ENCODE measurements around the gene CLDN6. TPM values are rescaled to one million over a fixed set of nuclear protein-coding genes. Genes with fewer than 3 reads are reported as not detected.
"Not testable (repeated sequence)": the region's sequence is repeated elsewhere in the genome, so short reads cannot be mapped to it uniquely, and the experiment has no call there.

CLDN6 gene
- total RNA-seq, 1 experiment from 2014 or later: not detected

DNA sequence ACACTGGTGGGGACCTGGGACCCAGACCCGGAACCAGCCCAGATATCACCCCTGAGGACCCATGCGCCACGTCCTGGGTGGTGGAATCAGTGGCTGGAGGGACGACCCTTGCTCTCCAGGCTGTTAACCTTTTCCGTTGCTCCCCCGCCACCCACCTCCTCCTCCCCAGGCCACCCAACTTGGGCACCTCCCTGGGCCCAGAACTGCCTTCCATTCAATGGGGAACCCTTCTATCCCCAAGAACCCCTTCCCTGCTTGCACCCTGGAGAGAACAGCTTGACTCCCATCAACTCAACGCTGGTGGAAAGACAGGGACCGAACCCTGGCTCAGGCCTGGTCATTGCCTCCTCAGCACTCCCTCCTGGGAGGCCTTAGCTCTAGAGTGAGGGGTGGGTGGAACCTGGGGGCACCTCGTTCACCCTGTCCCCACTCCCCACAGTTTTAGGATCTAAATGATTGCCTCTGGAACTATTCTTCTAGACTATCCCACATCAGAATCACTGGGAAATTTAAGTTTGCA is 41.8 kb upstream of the CLDN6 start:
- no peaks in the 10 kb centered on the region for H3K36me3 ChIP-seq (ENCODE audit: insufficient read depth, low read length)
- no peaks in the 10 kb centered on the region for H3K79me2 ChIP-seq (ENCODE audit: low read length)
- H2AFZ ChIP-seq (ENCODE audit: low read length): peak overlapping the region; percentile 82; the same call in 1 of the 2 replicates
- H3K27me3 ChIP-seq (ENCODE audit: low read length): no peaks in the 10 kb centered on the region
- H3K4me3 ChIP-seq (ENCODE audit: low read length): peak overlapping the region; percentile 91
- DNase-seq: no peak
- no peaks in the 10 kb centered on the region for H3K9me3 ChIP-seq (ENCODE audit: low read length)
- peaks cover 18% of the 10 kb centered on the region for H3K4me1 ChIP-seq (ENCODE audit: low read length)
- H4K20me1 ChIP-seq (ENCODE audit: insufficient read depth, low read depth, low read length): 0 out of 2 replicates have a peak, but pooled peaks cover 11% of the 10 kb centered on the region
- no peak overlapping the region for H3K27ac ChIP-seq (ENCODE audit: low read length)
- peak overlapping the region; percentile 90 for H3K4me2 ChIP-seq (ENCODE audit: low read depth, low read length, poor library complexity, severe bottlenecking)
- no peaks in the 10 kb centered on the region for H3K9me2 ChIP-seq (replicated peaks; ENCODE audit: insufficient read depth, low read length)
- H3K9ac ChIP-seq (ENCODE audit: low read length): peak overlapping the region; percentile 95

DNA sequence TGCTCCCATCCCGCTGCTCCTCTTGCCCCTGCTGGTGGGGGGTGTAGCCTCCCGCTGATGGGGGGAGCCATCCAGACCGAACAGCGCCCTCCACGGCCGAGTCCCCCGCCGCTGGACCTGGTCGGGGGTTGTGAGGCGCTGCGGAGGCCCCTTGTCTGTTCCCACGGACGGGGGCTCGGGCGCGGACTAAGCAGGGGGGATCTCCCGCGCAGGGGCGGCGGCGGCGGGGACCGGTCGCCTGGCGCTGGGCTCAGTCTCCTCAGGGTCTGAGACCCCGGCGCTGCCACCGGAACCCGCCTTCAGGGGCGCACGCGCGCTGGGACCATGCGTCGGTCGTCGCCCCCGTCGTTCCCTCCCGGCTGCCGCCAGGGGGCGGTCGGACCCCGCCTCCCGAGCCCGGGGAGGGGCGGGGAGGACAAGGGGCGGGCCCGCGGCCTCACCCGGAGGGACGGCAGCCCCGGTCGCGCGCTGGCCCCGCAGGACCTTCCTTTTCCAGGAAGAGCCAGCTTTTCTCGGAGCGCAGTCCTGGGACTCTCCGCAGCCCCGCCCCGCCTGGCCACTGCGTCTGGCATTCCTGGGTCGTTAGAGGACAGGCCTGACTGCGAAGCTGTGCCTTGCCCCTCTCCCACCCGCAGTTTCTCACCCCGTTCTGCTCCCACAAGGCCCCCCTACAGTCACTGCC is 41.2 kb upstream of the CLDN6 start:
- peak overlapping the region; percentile 91 for H3K4me3 ChIP-seq (ENCODE audit: low read length)

DNA sequence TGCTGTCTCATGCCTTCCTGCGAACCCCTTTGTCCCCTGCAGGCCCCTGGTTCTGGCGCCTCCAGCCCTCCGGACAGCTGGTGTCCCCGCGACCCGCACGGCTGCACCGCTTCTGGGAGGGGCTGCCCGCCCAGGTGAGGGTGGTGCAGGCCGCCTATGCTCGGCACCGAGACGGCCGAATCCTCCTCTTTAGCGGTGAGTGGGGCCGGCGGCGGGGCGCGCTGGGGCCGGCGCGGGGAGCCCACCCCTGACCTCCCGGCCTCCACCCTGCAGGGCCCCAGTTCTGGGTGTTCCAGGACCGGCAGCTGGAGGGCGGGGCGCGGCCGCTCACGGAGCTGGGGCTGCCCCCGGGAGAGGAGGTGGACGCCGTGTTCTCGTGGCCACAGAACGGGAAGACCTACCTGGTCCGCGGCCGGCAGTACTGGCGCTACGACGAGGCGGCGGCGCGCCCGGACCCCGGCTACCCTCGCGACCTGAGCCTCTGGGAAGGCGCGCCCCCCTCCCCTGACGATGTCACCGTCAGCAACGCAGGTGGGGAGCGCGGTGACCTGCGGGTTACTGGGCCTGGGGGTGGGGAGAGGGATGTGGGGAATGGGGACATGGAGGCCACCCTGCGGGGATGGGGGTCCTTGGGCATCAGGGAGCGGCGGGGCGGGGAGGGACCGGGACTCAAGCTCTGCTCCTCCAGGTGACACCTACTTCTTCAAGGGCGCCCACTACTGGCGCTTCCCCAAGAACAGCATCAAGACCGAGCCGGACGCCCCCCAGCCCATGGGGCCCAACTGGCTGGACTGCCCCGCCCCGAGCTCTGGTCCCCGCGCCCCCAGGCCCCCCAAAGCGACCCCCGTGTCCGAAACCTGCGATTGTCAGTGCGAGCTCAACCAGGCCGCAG is 40.4 kb upstream of the CLDN6 start:
- no peaks in the 10 kb centered on the region for H3K9me3 ChIP-seq (ENCODE audit: low read length)
- peak overlapping the region; percentile 91 for H3K4me3 ChIP-seq (ENCODE audit: low read length)
- no peaks in the 10 kb centered on the region for H3K36me3 ChIP-seq (ENCODE audit: insufficient read depth, low read length)
- peak overlapping the region; percentile 88; the same call in 1 of the 2 replicates for H2AFZ ChIP-seq (ENCODE audit: low read length)
- 0 out of 2 replicates have a peak, but pooled peaks cover 11% of the 10 kb centered on the region for H4K20me1 ChIP-seq (ENCODE audit: insufficient read depth, low read depth, low read length)
- H3K27me3 ChIP-seq (ENCODE audit: low read length): no peaks in the 10 kb centered on the region
- peak; percentile 78 for DNase-seq
- H3K4me1 ChIP-seq (ENCODE audit: low read length): peaks cover 18% of the 10 kb centered on the region
- peak overlapping the region; percentile 95 for H3K9ac ChIP-seq (ENCODE audit: low read length)
- no peak overlapping the region for H3K27ac ChIP-seq (ENCODE audit: low read length)
- H3K79me2 ChIP-seq (ENCODE audit: low read length): no peaks in the 10 kb centered on the region
- peak overlapping the region; percentile 90 for H3K4me2 ChIP-seq (ENCODE audit: low read depth, low read length, poor library complexity, severe bottlenecking)
- no peaks in the 10 kb centered on the region for H3K9me2 ChIP-seq (replicated peaks; ENCODE audit: insufficient read depth, low read length)

More for the DNA sequence above, 41.2 kb upstream of the CLDN6 start:
- Histone ChIP-seq H3K9me2 (replicated peaks; ENCODE audit: insufficient read depth, low read length) (no peaks in the 10 kb centered on the region), H3K4me1 (ENCODE audit: low read length) (peaks cover 18% of the 10 kb centered on the region), H3K27me3 (ENCODE audit: low read length) (no peaks in the 10 kb centered on the region), H3K79me2 (ENCODE audit: low read length) (no peaks in the 10 kb centered on the region), H3K36me3 (ENCODE audit: insufficient read depth, low read length) (no peaks in the 10 kb centered on the region), H3K9ac (ENCODE audit: low read length) (peak overlapping the region; percentile 95), H3K27ac (ENCODE audit: low read length) (no peak overlapping the region), H3K4me2 (ENCODE audit: low read depth, low read length, poor library complexity, severe bottlenecking) (peak overlapping the region; percentile 90), H4K20me1 (ENCODE audit: insufficient read depth, low read depth, low read length) (0 out of 2 replicates have a peak, but pooled peaks cover 11% of the 10 kb centered on the region), H2AFZ (ENCODE audit: low read length) (peak overlapping the region; percentile 88; the same call in 1 of the 2 replicates), H3K9me3 (ENCODE audit: low read length) (no peaks in the 10 kb centered on the region)
- peak; percentile 93 for DNase-seq

DNA sequence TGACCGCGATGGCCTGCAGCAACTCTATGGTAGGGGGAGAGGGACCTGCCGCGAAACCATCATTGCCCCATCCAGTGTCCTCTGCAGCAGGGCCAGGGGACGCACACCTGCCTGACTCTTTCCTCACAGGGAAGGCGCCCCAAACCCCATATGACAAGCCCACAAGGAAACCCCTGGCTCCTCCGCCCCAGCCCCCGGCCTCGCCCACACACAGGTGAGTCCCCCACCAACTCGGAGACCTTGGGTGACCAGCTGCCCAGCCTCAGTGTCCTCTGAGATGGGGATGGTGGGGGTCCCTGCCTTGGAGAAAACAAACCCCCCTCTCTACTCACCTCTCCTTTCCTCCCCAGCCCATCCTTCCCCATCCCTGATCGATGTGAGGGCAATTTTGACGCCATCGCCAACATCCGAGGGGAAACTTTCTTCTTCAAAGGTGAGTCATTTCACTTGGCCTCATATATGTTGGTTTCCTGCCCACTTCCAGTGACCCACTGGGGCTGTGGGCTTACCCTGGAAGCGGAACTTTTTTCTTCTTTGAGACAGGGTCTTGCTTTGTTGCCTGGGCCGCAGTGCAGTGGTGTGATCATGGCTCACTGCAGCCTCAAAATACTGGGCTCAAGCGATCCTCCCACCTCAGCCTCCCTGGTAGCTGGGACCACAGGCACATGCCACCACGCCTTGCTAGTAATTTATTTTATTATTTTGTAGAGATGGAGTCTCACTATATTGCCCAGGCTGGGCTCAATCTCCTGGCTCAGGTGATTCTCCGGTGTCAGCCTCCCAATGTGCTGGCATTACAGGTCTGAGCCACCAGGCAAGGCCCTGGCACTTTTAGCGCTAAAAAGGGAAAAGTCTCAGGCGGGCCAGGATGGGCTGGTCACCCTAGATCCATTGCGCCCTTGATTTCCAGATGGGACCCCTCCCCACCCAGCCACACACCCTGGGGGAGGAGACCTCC is 39.5 kb upstream of the CLDN6 start:
- no peak for DNase-seq
- Histone ChIP-seq H3K9me2 (replicated peaks; ENCODE audit: insufficient read depth, low read length) (no peaks in the 10 kb centered on the region), H2AFZ (ENCODE audit: low read length) (no peak overlapping the region), H3K9me3 (ENCODE audit: low read length) (no peaks in the 10 kb centered on the region), H3K36me3 (ENCODE audit: insufficient read depth, low read length) (no peaks in the 10 kb centered on the region), H3K9ac (ENCODE audit: low read length) (0 out of 2 replicates have a peak overlapping the region, but pooled peaks have one; percentile 95), H3K4me3 (ENCODE audit: low read length) (no peak overlapping the region), H4K20me1 (ENCODE audit: insufficient read depth, low read depth, low read length) (0 out of 2 replicates have a peak, but pooled peaks cover 11% of the 10 kb centered on the region), H3K4me1 (ENCODE audit: low read length) (peaks cover 18% of the 10 kb centered on the region), H3K27ac (ENCODE audit: low read length) (no peak overlapping the region), H3K79me2 (ENCODE audit: low read length) (no peaks in the 10 kb centered on the region), H3K27me3 (ENCODE audit: low read length) (no peaks in the 10 kb centered on the region), H3K4me2 (ENCODE audit: low read depth, low read length, poor library complexity, severe bottlenecking) (peak overlapping the region; percentile 90)

DNA sequence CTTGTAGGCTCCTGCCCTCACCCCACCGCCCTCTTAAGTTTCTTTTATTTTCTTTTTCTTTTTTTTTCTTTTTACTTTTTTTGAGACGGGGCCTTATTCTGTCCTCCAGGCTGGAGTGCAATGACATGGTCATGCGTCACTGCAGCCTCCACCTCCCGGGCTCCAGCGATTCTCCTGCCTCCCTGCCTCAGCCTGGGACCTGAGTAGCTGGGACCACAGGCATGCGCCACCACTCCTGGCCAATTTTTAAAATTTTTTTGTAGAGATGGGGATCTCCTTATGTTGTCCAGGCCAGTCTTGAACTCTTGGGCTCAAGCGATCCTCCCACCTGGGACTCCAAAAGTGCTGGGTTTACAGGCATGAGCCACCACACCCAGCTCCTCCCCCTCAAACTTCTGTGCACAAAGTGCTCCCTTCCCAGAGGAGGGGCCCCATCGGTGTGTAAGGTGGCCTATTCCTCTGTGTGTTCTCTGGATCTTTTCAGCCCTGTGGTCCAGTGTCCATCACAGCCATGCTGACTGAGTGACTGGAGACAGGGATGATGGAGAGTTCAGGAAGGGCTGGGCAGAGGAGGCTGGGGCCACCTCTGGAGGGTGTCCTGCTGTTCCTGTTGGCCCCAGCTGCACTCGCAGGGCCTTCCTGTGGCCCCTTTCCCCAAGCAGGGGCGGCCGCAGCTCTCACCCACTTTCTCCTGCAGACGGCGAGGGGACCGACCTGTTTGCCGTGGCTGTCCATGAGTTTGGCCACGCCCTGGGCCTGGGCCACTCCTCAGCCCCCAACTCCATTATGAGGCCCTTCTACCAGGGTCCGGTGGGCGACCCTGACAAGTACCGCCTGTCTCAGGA is 38.6 kb upstream of the CLDN6 start:
- DNase-seq: no peak
- no peaks in the 10 kb centered on the region for H3K27me3 ChIP-seq (ENCODE audit: low read length)
- no peak overlapping the region for H3K9ac ChIP-seq (ENCODE audit: low read length)
- no peaks in the 10 kb centered on the region for H3K36me3 ChIP-seq (ENCODE audit: insufficient read depth, low read length)
- H3K4me1 ChIP-seq (ENCODE audit: low read length): peaks cover 18% of the 10 kb centered on the region
- no peak overlapping the region for H3K27ac ChIP-seq (ENCODE audit: low read length)
- no peaks in the 10 kb centered on the region for H3K9me3 ChIP-seq (ENCODE audit: low read length)
- H3K9me2 ChIP-seq (replicated peaks; ENCODE audit: insufficient read depth, low read length): no peaks in the 10 kb centered on the region
- H3K4me2 ChIP-seq (ENCODE audit: low read depth, low read length, poor library complexity, severe bottlenecking): no peak overlapping the region
- H4K20me1 ChIP-seq (ENCODE audit: insufficient read depth, low read depth, low read length): 0 out of 2 replicates have a peak, but pooled peaks cover 11% of the 10 kb centered on the region
- H2AFZ ChIP-seq (ENCODE audit: low read length): no peak overlapping the region
- no peaks in the 10 kb centered on the region for H3K79me2 ChIP-seq (ENCODE audit: low read length)
- no peak overlapping the region for H3K4me3 ChIP-seq (ENCODE audit: low read length)

DNA sequence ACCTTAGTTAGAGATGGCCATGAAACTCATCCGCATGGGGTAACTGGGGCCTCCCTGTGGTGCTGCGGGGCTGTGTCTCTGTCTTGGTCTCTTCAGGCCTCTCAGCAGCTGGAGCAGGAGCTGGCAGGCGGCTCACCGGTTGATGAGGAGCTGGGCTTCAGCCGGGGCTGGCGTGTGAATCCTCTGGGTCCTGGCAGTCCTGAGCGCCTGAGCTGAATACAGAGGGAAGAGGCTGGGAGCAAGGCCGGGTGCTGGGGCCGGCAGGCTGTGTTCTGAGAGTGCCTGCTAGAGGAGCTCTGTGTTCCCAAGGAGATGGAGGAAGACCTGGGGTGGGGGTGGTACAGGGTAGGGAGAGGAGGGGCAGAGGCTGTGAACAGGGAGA is 37.7 kb upstream of the CLDN6 start:
- not testable (repeated sequence) for H3K4me3 ChIP-seq (ENCODE audit: low read length)

More for the DNA sequence above, 37.7 kb upstream of the CLDN6 start:
- not testable (repeated sequence) for H3K27ac ChIP-seq (ENCODE audit: low read length); DNase-seq; H3K27me3 ChIP-seq (ENCODE audit: low read length); H2AFZ ChIP-seq (ENCODE audit: low read length); H3K79me2 ChIP-seq (ENCODE audit: low read length); H3K4me2 ChIP-seq (ENCODE audit: low read depth, low read length, poor library complexity, severe bottlenecking); H3K9ac ChIP-seq (ENCODE audit: low read length); H3K9me3 ChIP-seq (ENCODE audit: low read length); H3K9me2 ChIP-seq (replicated peaks; ENCODE audit: insufficient read depth, low read length); H3K36me3 ChIP-seq (ENCODE audit: insufficient read depth, low read length)
- 0 out of 2 replicates have a peak, but pooled peaks cover 11% of the 10 kb centered on the region for H4K20me1 ChIP-seq (ENCODE audit: insufficient read depth, low read depth, low read length)
- H3K4me1 ChIP-seq (ENCODE audit: low read length): peaks cover 21% of the 10 kb centered on the region

All from Karpas-422 (cell line).